H1 (cell line): Measurements from ENCODE around the gene TCAP. TPM values are rescaled to one million over a fixed set of nuclear protein-coding genes. Genes with fewer than 3 reads are reported as not detected.

Source experiments
- CTCF ChIA-PET: fragments of 300-600 bp; sonication (Branson Sonifier 250); formaldehyde crosslinking; loops from one replicate; lab custom pipeline; 2021; ENCODE audit not compliant: partially characterized antibody; lab: Charles Lee
- POLR2A ChIA-PET: fragments of 300-600 bp; sonication (Branson Sonifier 250); formaldehyde crosslinking; loops from one replicate; lab custom pipeline; 2021; ENCODE audit warnings: inconsistent platforms; ENCODE audit not compliant: partially characterized antibody; lab: Charles Lee
- DNase-seq, 2 experiments: peaks; one replicate each; pipeline versions ENCODE4 v3.0.0 to v3.0.0-alpha.2; 2010 to 2022; ENCODE audit warnings: low spot score in 2 of 2, low read depth in 1 of 2, mixed read lengths in 1 of 2
- FAIRE-seq: peaks from 2 replicates; lab custom pipeline; 2011; peaks lifted over from hg19 to GRCh38; lab: Jason Lieb, UNC
- H2AFZ ChIP-seq: 2 replicates; pipeline ENCODE4 v1.8.1; 2012; ENCODE audit warnings: low read length, inconsistent platforms
- H2AK5ac ChIP-seq: 2 replicates; pipeline ENCODE4 v1.6.1; 2013; ENCODE audit warnings: low read depth, low read length
- H2BK120ac ChIP-seq: replicated peaks from 2 replicates; pipeline ENCODE3; 2013; ENCODE audit warnings: low read depth, low read length, inconsistent platforms
- H2BK12ac ChIP-seq: 2 replicates; pipeline ENCODE4 v1.6.1; 2013; ENCODE audit warnings: low read depth, low read length
- H2BK15ac ChIP-seq: 2 replicates; pipeline ENCODE4 v1.6.1; 2013; ENCODE audit warnings: low read length
- H2BK20ac ChIP-seq: 2 replicates; pipeline ENCODE4 v1.6.1; 2013; ENCODE audit warnings: low read length
- H2BK5ac ChIP-seq: 2 replicates; pipeline ENCODE4 v1.6.1; 2013; ENCODE audit warnings: low read depth, low read length
- H3K14ac ChIP-seq: 2 replicates; pipeline ENCODE4 v1.6.1; 2013; ENCODE audit warnings: inconsistent platforms; ENCODE audit not compliant: insufficient read length
- H3K18ac ChIP-seq: 2 replicates; pipeline ENCODE4 v1.6.1; 2013; ENCODE audit warnings: low read length; ENCODE audit errors: extremely low read depth
- H3K23ac ChIP-seq: 2 replicates; pipeline ENCODE4 v1.6.1; 2013; ENCODE audit warnings: inconsistent platforms; ENCODE audit not compliant: insufficient read length
- H3K23me2 ChIP-seq: 2 replicates; pipeline ENCODE4 v1.6.1; 2013; ENCODE audit warnings: low read depth, low read length
- H3K27ac ChIP-seq: 2 replicates; pipeline ENCODE4 v1.6.1; 2011; ENCODE audit warnings: low read depth, low read length, inconsistent platforms
- H3K27me3 ChIP-seq, 4 experiments: replicated peaks in 1 of 4; 1 replicate in 1 of 4; 2 replicates in 3 of 4; pipeline versions ENCODE4 v1.6.1 to v1.8.1; 2011 to 2013; ENCODE audit warnings: low read length in 3 of 4, mild to moderate bottlenecking in 3 of 4, inconsistent platforms in 2 of 4, mixed read lengths in 2 of 4, moderate library complexity in 1 of 4; ENCODE audit not compliant: control insufficient read depth in 3 of 4, insufficient read depth in 3 of 4; ENCODE audit errors: extremely low read depth in 1 of 4
- H3K36me3 ChIP-seq, 4 experiments: 2 replicates each; pipeline versions ENCODE4 v1.6.1 to v1.8.1; 2011 to 2013; ENCODE audit warnings: mild to moderate bottlenecking in 4 of 4, low read length in 3 of 4, moderate library complexity in 2 of 4, control low read depth in 1 of 4, inconsistent platforms in 1 of 4; ENCODE audit not compliant: insufficient read depth in 4 of 4, control insufficient read depth in 2 of 4
- H3K4ac ChIP-seq: replicated peaks from 2 replicates; pipeline ENCODE3; 2013; ENCODE audit warnings: low read length, low read depth, mixed read lengths, inconsistent platforms; ENCODE audit not compliant: insufficient read length
- H3K4me1 ChIP-seq, 4 experiments: replicated peaks in 1 of 4; 1 replicate in 1 of 4; 2 replicates in 3 of 4; pipeline versions ENCODE4 v1.6.1 to v1.8.1; 2011 to 2013; ENCODE audit warnings: low read length in 3 of 4, inconsistent platforms in 2 of 4, mixed read lengths in 1 of 4; ENCODE audit not compliant: insufficient read depth in 4 of 4, control insufficient read depth in 3 of 4
- H3K4me2 ChIP-seq, 2 experiments: 2 replicates each; pipeline versions ENCODE4 v1.6.1 to v1.8.1; 2011 to 2013; ENCODE audit warnings: low read depth in 2 of 2, low read length in 2 of 2, control low read depth in 1 of 2, inconsistent platforms in 1 of 2, mild to moderate bottlenecking in 1 of 2; ENCODE audit not compliant: insufficient read depth in 1 of 2
- H3K4me3 ChIP-seq, 4 experiments: fragments of 200-600, 300-600 bp in 1 of 4; sonication (generic), shearing (Covaris generic), sonication (Bioruptor Twin) in 1 of 4; 2 replicates each; pipeline versions ENCODE4 v1.5.1 to v1.8.1; 2011 to 2016; ENCODE audit warnings: low read length in 4 of 4, low read depth in 3 of 4, control low read depth in 2 of 4, inconsistent platforms in 2 of 4, mild to moderate bottlenecking in 2 of 4, mixed read lengths in 1 of 4, moderate library complexity in 1 of 4; ENCODE audit not compliant: insufficient read depth in 2 of 4; ENCODE audit errors: extremely low read depth in 1 of 4
- H3K56ac ChIP-seq: replicated peaks from 2 replicates; pipeline ENCODE3; 2013; ENCODE audit warnings: low read depth, mild to moderate bottlenecking, mixed read lengths, low read length, inconsistent platforms; ENCODE audit not compliant: insufficient read length
- H3K79me1 ChIP-seq: 2 replicates; pipeline ENCODE4 v1.6.1; 2013; ENCODE audit warnings: low read depth, low read length, control low read depth
- H3K79me2 ChIP-seq, 2 experiments: 2 replicates each; pipeline versions ENCODE4 v1.6.1 to v1.8.1; 2012 to 2013; ENCODE audit warnings: low read length in 2 of 2, mild to moderate bottlenecking in 2 of 2, inconsistent platforms in 1 of 2; ENCODE audit not compliant: insufficient read depth in 2 of 2, control insufficient read depth in 1 of 2
- H3K9ac ChIP-seq, 4 experiments: replicated peaks in 1 of 4; 1 replicate in 1 of 4; 2 replicates in 3 of 4; pipeline versions ENCODE4 v1.6.1 to v1.8.1; 2011 to 2013; ENCODE audit warnings: low read depth in 3 of 4, low read length in 3 of 4, control low read depth in 2 of 4, mild to moderate bottlenecking in 2 of 4, moderate library complexity in 2 of 4, inconsistent platforms in 1 of 4; ENCODE audit errors: extremely low read depth in 1 of 4
- H3K9me3 ChIP-seq, 2 experiments: 2 replicates each; pipeline versions ENCODE4 v1.6.1 to v1.8.1; 2012 to 2013; ENCODE audit warnings: mild to moderate bottlenecking in 2 of 2, moderate library complexity in 2 of 2, control low read depth in 1 of 2, inconsistent platforms in 1 of 2, low read depth in 1 of 2, low read length in 1 of 2, mixed read lengths in 1 of 2; ENCODE audit not compliant: insufficient read depth in 2 of 2
- H4K20me1 ChIP-seq, 2 experiments: replicated peaks in 1 of 2; 2 replicates each; pipeline versions ENCODE3 to v1.8.1; 2011 to 2013; ENCODE audit warnings: inconsistent platforms in 2 of 2, low read length in 2 of 2, mild to moderate bottlenecking in 1 of 2; ENCODE audit not compliant: insufficient read depth in 2 of 2, control insufficient read depth in 1 of 2
- H4K5ac ChIP-seq: 2 replicates; pipeline ENCODE4 v1.6.1; 2013; ENCODE audit warnings: low read length, low read depth, mixed read lengths, inconsistent platforms; ENCODE audit not compliant: insufficient read length
- H4K8ac ChIP-seq: 2 replicates; pipeline ENCODE4 v1.8.0; 2013; ENCODE audit warnings: mild to moderate bottlenecking, moderate library complexity, low read length, inconsistent platforms; ENCODE audit not compliant: insufficient read depth; ENCODE audit errors: extremely low read depth
- H4K91ac ChIP-seq: replicated peaks from 2 replicates; pipeline ENCODE3; 2013; ENCODE audit warnings: low read length, mixed read lengths, inconsistent platforms; ENCODE audit not compliant: insufficient read length
- ATF2 ChIP-seq: IDR thresholded peaks from 2 replicates; pipeline ENCODE4 v1.6.1; 2012; ENCODE audit warnings: low read length, inconsistent platforms
- BCL11A ChIP-seq, 2 experiments: IDR thresholded peaks; one replicate each; pipeline ENCODE4 v1.6.1; 2011; ENCODE audit warnings: low read depth in 2 of 2, low read length in 2 of 2, mild to moderate bottlenecking in 2 of 2
- CHD2 ChIP-seq: IDR thresholded peaks from 2 replicates; pipeline ENCODE4 v1.6.1; 2012; ENCODE audit warnings: low read length, improper control_type of control experiment
- JUND ChIP-seq: IDR thresholded peaks from 2 replicates; pipeline ENCODE4 v1.6.1; 2011; ENCODE audit warnings: mild to moderate bottlenecking, improper control_type of control experiment, low read length
- KDM1A ChIP-seq: fragments of 200-600, 300-600 bp; sonication (generic); IDR thresholded peaks from 2 replicates; pipeline ENCODE4 v1.7.1; 2016; ENCODE audit warnings: mild to moderate bottlenecking, low read length, borderline replicate concordance
- NANOG ChIP-seq: IDR thresholded peaks from 2 replicates; pipeline ENCODE4 v1.6.1; 2011; ENCODE audit warnings: low read length, low read depth, mild to moderate bottlenecking, inconsistent platforms; ENCODE audit not compliant: insufficient read depth, poor library complexity, severe bottlenecking
- PHF8 ChIP-seq: fragments of 200-600 bp; sonication (generic); conservative IDR thresholded peaks from 2 replicates; pipeline ENCODE4 v1.7.1; 2012; ENCODE audit warnings: low read depth, mild to moderate bottlenecking, inconsistent platforms, low read length, moderate library complexity
- POLR2A ChIP-seq, 2 experiments: IDR thresholded peaks; 1 replicate in 1 of 2; 2 replicates in 1 of 2; pipeline ENCODE4 v1.6.1; 2011; ENCODE audit warnings: low read depth in 2 of 2, low read length in 2 of 2, mild to moderate bottlenecking in 2 of 2; ENCODE audit errors: control extremely low read depth in 1 of 2
- SIN3A ChIP-seq, 2 experiments: IDR thresholded peaks in 1 of 2; conservative IDR thresholded peaks in 1 of 2; 2 replicates each; pipeline ENCODE4 v1.6.1; 2011 to 2012; ENCODE audit warnings: low read length in 2 of 2, improper control_type of control experiment in 1 of 2, low read depth in 1 of 2, mild to moderate bottlenecking in 1 of 2
- SUZ12 ChIP-seq: fragments of 200-600 bp; sonication (generic); IDR thresholded peaks from 2 replicates; pipeline ENCODE4 v1.6.1; 2012; ENCODE audit warnings: mild to moderate bottlenecking, inconsistent platforms, low read length, moderate library complexity, mixed read lengths
- WGBS, 2 experiments: shearing (Covaris generic) in 1 of 2; methylation state at CpG; one replicate each; pipeline versions ENCODE4 v1.1.6 to v1.1.7; 2013 to 2015; ENCODE audit warnings: low lambda C conversion rate in 2 of 2, mixed read lengths in 2 of 2, inconsistent platforms in 1 of 2, low coverage in 1 of 2, missing lambda C conversion rate in 1 of 2; ENCODE audit not compliant: insufficient replicate concordance in 2 of 2, insufficient coverage in 1 of 2, insufficient read length in 1 of 2; ENCODE audit errors: extremely low coverage in 1 of 2, missing lambda C conversion rate in 1 of 2; 5-methylcytosine and 5-hydroxymethylcytosine counted together
- polyA plus RNA-seq, 7 experiments: library from polyadenylated mRNA; depleted of rRNA in 3 of 7; stranded (reverse) in 5 of 7; unstranded in 2 of 7; fragments of >200 nt in 5 of 7; fragments of 200-250 nt in 2 of 7; gene quantifications; 1 replicate in 5 of 7; 2 replicates in 1 of 7; 4 replicates in 1 of 7; pipeline versions ENCODE4 v1.2.1 to v1.2.3, GENCODE V29; 2011 to 2013; ENCODE audit warnings: missing spikeins in 2 of 7, mixed read lengths in 2 of 7
- total RNA-seq: library from RNA; stranded (reverse); fragmentation: NEBNext Ultra II Directional; extraction: Animal tissue kit (Norgen Biotek cat#: 25700); gene quantifications from 2 replicates; pipeline ENCODE4 v1.2.1, GENCODE V29; 2021

TCAP gene
- total and polyA plus RNA-seq, 2 of the 8 experiments (the other 6 are each of a cell fraction or from before 2014, with no cell fraction given) = 0.82 to 1.4 TPM

GRCh38 chr17:39659279-39660010, 5.7 kb upstream of the TCAP start:
- CTCF ChIA-PET = interaction anchor here (1.0 to 52.4 kb wide), 5 partner anchors 10 to 66 kb away, joined by 4 to 1885 read pairs (median 4); partner anchors contain the start of genes PNMT, PPP1R1B and STARD3
- no peak overlapping the region for H2BK20ac ChIP-seq

More at GRCh38 chr17:39659279-39660010, 5.7 kb upstream of the TCAP start:
- POLR2A ChIA-PET = interaction anchor here (1.0 to 32.5 kb wide), 2 partner anchors 9 to 31 kb away, joined by 3 to 708 read pairs; partner anchors contain the start of genes ERBB2, PGAP3 and PNMT
- DNase-seq (no peak), FAIRE-seq (no peak)
- Histone ChIP-seq H2AK5ac (no peak overlapping the region), H3K79me2 (0 out of 4 replicates have a peak, but pooled peaks cover 0 to 2% of the 10 kb centered on the region in 2 experiments), H4K91ac (no peak overlapping the region), H3K23ac (no peak overlapping the region), H3K36me3 (peaks cover 0 to 9% (median 3%) of the 10 kb centered on the region in 4 experiments; a peak in 3 of 8 replicates), H3K9ac (no peak overlapping the region), H3K14ac (no peak overlapping the region), H3K4me3 (no peak overlapping the region), H3K9me3 (no peaks in the 10 kb centered on the region), H3K4ac (no peak overlapping the region), H4K5ac (no peak overlapping the region), H3K4me1 (peaks cover 0 to 25% (median 19%) of the 10 kb centered on the region in 4 experiments; a peak in 6 of 7 replicates), H3K79me1 (0 out of 2 replicates have a peak, but pooled peaks cover 2% of the 10 kb centered on the region), H2AFZ (no peak overlapping the region), H2BK5ac (no peak overlapping the region), H3K27me3 (no peaks in the 10 kb centered on the region), H3K56ac (no peak overlapping the region), H3K4me2 (no peak overlapping the region), H3K23me2 (no peaks in the 10 kb centered on the region), H2BK12ac (no peak overlapping the region), H2BK15ac (no peak overlapping the region), H3K27ac (no peak overlapping the region), H4K20me1 (no peaks in the 10 kb centered on the region), H2BK120ac (no peak overlapping the region), H4K8ac (no peak overlapping the region), H3K18ac (no peak overlapping the region)
- 76% methylated on average over 15 of the region's 15 CpGs; no CpG with 5 or more reads in 1 of the 2 experiments for WGBS, 2 experiments
- TF ChIP-seq PHF8 (no peak), BCL11A (IDR thresholded peaks at IDR 0.05; ENCODE audit: low read depth in 2 of 2, low read length in 2 of 2) (no peak), SIN3A (conservative IDR thresholded peaks at IDR 0.05 in 1 of 2, IDR thresholded peaks at IDR 0.05 in 1 of 2; ENCODE audit: low read depth in 1 of 2, low read length in 2 of 2) (no peak), CHD2 (no peak), KDM1A (no peak), SUZ12 (no peak), JUND (no peak), POLR2A (IDR thresholded peaks at IDR 0.05; ENCODE audit: control extremely low read depth in 1 of 2, low read depth in 2 of 2, low read length in 2 of 2) (no peak), NANOG (no peak), ATF2 (no peak)
